Endodermal cell (in vitro differentiated cells): ENCODE data around the gene PTPRM. TPM values are rescaled to one million over a fixed set of nuclear protein-coding genes. Genes with fewer than 3 reads are reported as not detected.

ENCODE experiments used
- DNase-seq: peaks from one replicate; pipeline ENCODE4 v3.0.0-alpha.2; 2017
- H3K27ac ChIP-seq: 2 replicates; pipeline ENCODE4 v1.5.1; 2013; ENCODE audit warnings: mild to moderate bottlenecking, low read depth, low read length, moderate library complexity
- H3K27me3 ChIP-seq: 2 replicates; pipeline ENCODE4 v1.6.1; 2013; ENCODE audit warnings: mild to moderate bottlenecking, low read length, moderate library complexity; ENCODE audit not compliant: insufficient read depth, control insufficient read depth, poor library complexity, severe bottlenecking
- H3K36me3 ChIP-seq: 2 replicates; pipeline ENCODE4 v1.7.0; 2013; ENCODE audit warnings: mild to moderate bottlenecking, low read length, moderate library complexity; ENCODE audit not compliant: control insufficient read depth, insufficient read depth
- H3K4me1 ChIP-seq: one replicate; pipeline ENCODE4 v1.7.0; 2013; ENCODE audit warnings: low read length; ENCODE audit not compliant: control insufficient read depth, insufficient read depth
- H3K4me3 ChIP-seq: 2 replicates; pipeline ENCODE4 v1.5.1; 2013; ENCODE audit warnings: mild to moderate bottlenecking, low read length, moderate library complexity
- H3K9ac ChIP-seq: 2 replicates; pipeline ENCODE4 v1.6.1; 2013; ENCODE audit warnings: mild to moderate bottlenecking, low read length, moderate library complexity; ENCODE audit not compliant: poor library complexity, severe bottlenecking; ENCODE audit errors: extremely low read depth
- H3K9me3 ChIP-seq: 2 replicates; pipeline ENCODE4 v1.6.1; 2013; ENCODE audit warnings: mild to moderate bottlenecking, low read length, moderate library complexity; ENCODE audit not compliant: control insufficient read depth
- H3K27ac Mint-ChIP-seq: 2 replicates; pipeline ENCODE4 v1.8.0; 2020; ENCODE audit warnings: mixed read lengths
- H3K27me3 Mint-ChIP-seq: 2 replicates; pipeline ENCODE4 v1.8.0; 2021; ENCODE audit warnings: mild to moderate bottlenecking, mixed read lengths; ENCODE audit not compliant: insufficient read depth
- H3K36me3 Mint-ChIP-seq: 2 replicates; pipeline ENCODE4 v1.8.0; 2020; ENCODE audit warnings: low read depth, mixed read lengths
- H3K4me1 Mint-ChIP-seq: 2 replicates; pipeline ENCODE4 v1.8.0; 2020; ENCODE audit warnings: mixed read lengths
- H3K4me3 Mint-ChIP-seq: 2 replicates; pipeline ENCODE4 v1.8.0; 2020; ENCODE audit warnings: mild to moderate bottlenecking, moderate library complexity, mixed read lengths
- H3K9me3 Mint-ChIP-seq: 2 replicates; pipeline ENCODE4 v1.8.0; 2020; ENCODE audit warnings: mild to moderate bottlenecking, mixed read lengths
- CTCF ChIP-seq: fragments of 200-600 bp; sonication (generic); conservative IDR thresholded peaks from 2 replicates; pipeline ENCODE4 v1.5.0; 2021; ENCODE audit warnings: antibody characterized with exemption, mild to moderate bottlenecking
- WGBS, 2 experiments: methylation state at CpG; one replicate each; pipeline versions ENCODE4 v1.1.5 to v1.1.7; 2013; ENCODE audit warnings: missing lambda C conversion rate in 2 of 2, mixed read lengths in 1 of 2; ENCODE audit not compliant: insufficient coverage in 1 of 2, insufficient read length in 1 of 2; 5-methylcytosine and 5-hydroxymethylcytosine counted together
- total RNA-seq, 2 donors: library from RNA; stranded (reverse); fragmentation: NEBNext Ultra II Directional in 1 of 2; extraction: Animal tissue kit (Norgen Biotek cat#: 25700) in 1 of 2; gene quantifications; 2 replicates in 1 of 2; 3 replicates in 1 of 2; pipeline ENCODE4 v1.2.1, GENCODE V29; 2021

Gene PTPRM
- total RNA-seq, 2 donors from 2014 or later, result 47.2 to 57.6 TPM

DNA sequence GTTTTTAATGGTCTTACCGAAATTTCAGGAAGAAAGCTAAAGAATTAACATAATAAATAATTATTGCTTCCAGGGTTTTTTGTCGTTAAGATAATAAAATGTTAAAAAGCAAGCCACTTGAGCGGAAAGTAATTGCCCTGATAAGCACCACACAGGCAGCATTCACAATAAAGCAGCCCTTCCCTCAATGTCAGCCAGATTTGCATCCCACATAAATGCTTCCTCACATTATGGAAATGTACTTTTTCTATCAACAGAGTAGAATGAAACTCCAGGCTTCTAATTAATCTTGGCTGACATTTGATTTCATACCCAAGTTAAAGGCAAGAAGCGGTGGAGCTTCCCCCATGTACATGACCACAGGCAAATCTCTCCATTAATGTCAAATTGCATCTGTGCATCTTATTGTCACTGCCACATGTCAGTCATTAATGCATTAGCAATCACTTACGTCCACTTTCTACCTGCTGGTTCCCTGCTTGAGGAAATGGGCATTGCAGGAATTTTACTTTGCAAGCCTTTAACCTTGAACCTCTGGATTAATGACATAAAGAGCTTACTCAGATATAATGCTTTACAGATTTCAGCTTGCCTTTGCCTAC is 26.2 kb downstream of the PTPRM start:
- Histone ChIP-seq H3K4me3 (no peak overlapping the region), H3K9ac (no peak overlapping the region), H3K36me3 (no peaks in the 10 kb centered on the region), H3K9me3 (no peaks in the 10 kb centered on the region), H3K27me3 (no peaks in the 10 kb centered on the region), H3K4me1 (peaks cover 18% of the 10 kb centered on the region), H3K27ac (no peak overlapping the region)
- no peak for DNase-seq
- Mint-ChIP-seq H3K27me3 (no peaks in the 10 kb centered on the region), H3K27ac (no peak overlapping the region), H3K36me3 (no peaks in the 10 kb centered on the region), H3K4me1 (peaks cover 53% of the 10 kb centered on the region), H3K4me3 (no peak overlapping the region), H3K9me3 (no peaks in the 10 kb centered on the region)
- no peak for TF ChIP-seq CTCF
- WGBS, 2 experiments, result 50 to 94% methylated on average over 1 to 4 of the region's 5 CpGs

GRCh38 chr18:7596147-7596546 is 29.0 kb downstream of the PTPRM start:
- Histone ChIP-seq H3K36me3 (no peaks in the 10 kb centered on the region), H3K9me3 (no peaks in the 10 kb centered on the region), H3K27me3 (no peaks in the 10 kb centered on the region), H3K9ac (no peak overlapping the region), H3K27ac (no peak overlapping the region), H3K4me3 (no peak overlapping the region), H3K4me1 (peaks cover 19% of the 10 kb centered on the region)
- WGBS, 2 experiments, result 92 to 97% methylated on average over 2 to 4 of the region's 4 CpGs
- no peak for DNase-seq
- no peak for TF ChIP-seq CTCF
- Mint-ChIP-seq H3K36me3 (no peaks in the 10 kb centered on the region), H3K9me3 (no peaks in the 10 kb centered on the region), H3K27ac (no peak overlapping the region), H3K27me3 (no peaks in the 10 kb centered on the region), H3K4me3 (no peak overlapping the region), H3K4me1 (peaks cover 54% of the 10 kb centered on the region)

- Mint-ChIP-seq H3K36me3 (no peaks in the 10 kb centered on the region), H3K27me3 (no peaks in the 10 kb centered on the region), H3K4me1 (peaks cover 50% of the 10 kb centered on the region), H3K27ac (no peak overlapping the region), H3K4me3 (no peak overlapping the region), H3K9me3 (no peaks in the 10 kb centered on the region)
- Histone ChIP-seq H3K9ac (no peak overlapping the region), H3K27ac (no peak overlapping the region), H3K36me3 (no peaks in the 10 kb centered on the region), H3K4me1 (peaks cover 15% of the 10 kb centered on the region), H3K9me3 (no peaks in the 10 kb centered on the region), H3K4me3 (no peak overlapping the region), H3K27me3 (no peaks in the 10 kb centered on the region)
- WGBS, 2 experiments, result 96 to 100% methylated on average over 2 of the region's 3 CpGs
- TF ChIP-seq CTCF, result no peak
- no peak for DNase-seq
Measured at GRCh38 chr18:7597500-7597899, 30.4 kb downstream of the PTPRM start.
